ENCODE results near the gene MDC1.
"Not testable (repeated sequence)": the region's sequence is repeated elsewhere in the genome, so short reads cannot be mapped to it uniquely, and the experiment has no call there.

MDC1 gene

DNA sequence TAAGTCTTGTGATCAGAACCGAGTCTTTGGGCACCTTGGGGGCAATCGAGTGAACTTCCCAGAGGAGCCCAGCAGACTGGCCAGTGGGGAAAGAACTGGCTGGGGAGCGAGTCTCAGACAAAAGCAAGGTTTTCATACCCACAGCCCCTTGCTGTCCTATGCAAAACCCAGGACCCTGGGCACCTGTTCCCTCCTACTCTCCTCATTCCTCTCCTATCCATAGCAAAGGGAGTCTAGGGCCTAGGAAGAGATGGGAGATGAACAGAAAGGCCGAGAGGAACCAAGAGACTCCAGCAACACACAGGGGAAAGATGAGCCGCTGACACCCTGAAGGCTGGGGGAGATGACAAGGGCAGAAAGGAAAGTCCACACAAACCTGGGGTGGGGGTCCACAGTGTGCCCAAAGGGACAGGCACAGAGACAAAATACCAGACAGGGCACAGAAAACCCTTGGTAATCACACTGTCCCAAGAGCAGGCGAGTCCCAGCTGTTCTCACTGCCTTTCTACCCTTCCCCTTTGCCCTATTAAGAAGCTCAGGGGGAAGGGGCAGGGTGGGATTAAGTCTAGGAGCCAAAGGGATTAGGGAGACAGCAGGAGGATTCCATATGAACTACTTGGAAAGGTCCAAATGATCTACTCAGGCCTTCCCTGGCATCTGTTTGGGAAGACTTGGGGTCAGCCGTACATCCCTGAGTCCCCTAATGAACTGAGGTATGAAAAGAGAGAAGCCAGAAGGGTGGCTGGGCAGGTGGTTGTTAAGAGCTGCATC is 37.1 kb downstream of the MDC1 start:
- DNase-seq (ENCODE audit: low spot score): no peak

DNA sequence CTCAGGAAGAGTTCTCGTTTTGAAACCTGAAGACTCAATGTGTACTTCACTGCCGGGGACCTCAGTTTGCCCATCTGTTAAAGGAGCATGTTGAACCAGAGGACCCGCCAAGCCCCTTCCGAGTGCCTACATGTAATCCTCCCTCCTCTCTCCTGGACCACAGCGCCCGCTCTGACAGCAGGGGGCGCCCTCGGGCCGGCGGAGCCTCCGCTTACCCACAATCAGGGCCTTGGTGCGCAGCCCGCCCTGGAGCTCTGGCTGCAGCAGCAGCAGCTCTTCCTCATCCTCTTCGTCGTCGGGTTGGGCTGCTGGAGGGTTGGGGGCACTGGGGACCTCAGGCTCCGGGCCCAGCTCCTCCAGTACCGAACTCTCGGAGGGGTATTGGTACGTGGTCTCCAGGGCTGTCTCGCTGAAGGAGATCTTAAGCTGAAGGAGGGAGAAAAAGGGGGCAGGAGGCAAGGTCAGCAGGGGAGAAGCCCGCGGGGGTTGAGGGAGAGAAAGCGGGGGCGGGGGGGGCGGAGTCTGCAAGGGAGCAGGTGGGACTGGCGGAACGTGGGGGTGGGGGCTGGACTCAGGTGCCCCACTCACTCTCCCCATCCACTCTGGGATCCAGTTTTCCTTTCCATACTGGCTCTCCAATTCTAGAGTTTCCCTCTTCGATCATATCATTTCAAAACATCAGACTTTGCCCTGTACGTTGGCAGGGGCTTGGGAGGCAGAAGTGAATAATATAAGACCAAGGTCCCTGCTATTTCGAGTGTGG is 37.9 kb downstream of the MDC1 start:
- DNase-seq (ENCODE audit: low spot score): peak; percentile 78

DNA sequence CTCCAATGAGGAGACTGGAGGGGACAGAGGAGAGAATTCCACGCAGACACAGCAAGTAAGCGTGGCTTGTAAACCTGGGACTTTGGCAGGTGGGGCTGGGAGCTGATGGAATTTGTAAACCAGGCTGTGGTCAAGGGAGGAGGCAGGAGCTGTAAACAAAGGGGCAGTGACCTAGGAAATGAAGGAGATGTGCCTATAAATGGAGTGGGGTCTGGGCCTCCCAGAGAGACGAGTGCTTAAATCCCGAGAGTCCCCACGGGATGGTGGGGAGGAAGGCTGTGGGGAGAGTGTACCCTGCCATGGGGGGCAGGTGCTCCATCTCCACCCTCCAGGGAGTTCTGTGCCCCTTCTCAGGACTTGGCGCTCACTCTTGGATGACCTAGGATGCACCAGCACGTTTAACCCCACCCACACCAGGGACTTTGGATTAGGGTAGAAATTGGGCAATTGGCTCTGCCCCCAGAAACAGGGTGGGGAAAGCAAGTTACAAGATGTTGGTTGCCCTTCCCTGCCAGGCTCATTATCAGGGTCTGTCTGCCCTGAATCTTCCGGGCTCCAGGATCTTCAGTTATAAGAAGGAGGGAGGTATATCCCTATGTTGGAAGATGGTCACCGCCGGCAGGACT is 40.3 kb downstream of the MDC1 start:
- DNase-seq (ENCODE audit: low spot score): no peak

DNA sequence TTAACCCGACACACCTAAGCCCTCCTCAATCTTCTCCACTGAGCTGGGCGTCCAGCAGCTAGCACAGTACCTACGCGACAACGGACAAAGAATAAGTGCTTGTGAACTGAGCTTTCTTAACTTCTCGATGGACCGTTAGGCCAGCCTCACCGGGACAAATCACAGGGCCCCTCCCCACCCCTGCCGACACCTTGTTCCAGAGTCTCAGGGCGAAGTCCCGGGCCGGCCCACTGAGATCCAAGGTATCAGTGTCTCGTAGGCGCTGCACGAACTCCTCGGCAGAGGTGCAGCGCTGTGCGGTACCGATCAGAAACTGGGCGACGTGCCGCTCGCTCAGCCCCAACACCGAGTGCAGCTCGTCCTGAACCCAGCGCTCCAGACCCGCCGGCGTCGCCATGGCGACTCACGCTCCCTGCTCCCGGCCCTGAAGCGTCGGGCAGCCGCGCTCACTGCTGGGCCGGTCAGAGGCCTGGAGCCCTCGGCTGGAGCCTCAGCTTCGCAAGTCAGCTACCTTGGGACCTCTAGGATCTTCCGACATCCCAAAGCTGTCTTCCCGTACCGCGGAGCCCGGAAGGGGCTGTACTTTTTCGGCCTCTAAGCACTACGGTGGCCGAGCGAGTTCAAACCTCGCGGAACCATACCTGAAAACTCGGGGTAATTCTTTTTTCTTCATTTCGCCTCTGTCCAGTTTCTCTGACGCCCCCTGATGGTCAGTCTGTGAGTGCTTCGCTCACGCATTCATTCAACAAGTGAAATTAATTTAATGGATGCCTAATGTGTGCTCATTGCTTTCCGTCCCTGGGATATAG is 44.4 kb downstream of the MDC1 start, which contains the start of gene DHX16:
Gene DHX16 (minus strand): TSS at position 562 of the 809 bp plus-strand sequence. CDS start 165 bp downstream, at position 397.
- peak; percentile 95 for DNase-seq (ENCODE audit: low spot score)

DNA sequence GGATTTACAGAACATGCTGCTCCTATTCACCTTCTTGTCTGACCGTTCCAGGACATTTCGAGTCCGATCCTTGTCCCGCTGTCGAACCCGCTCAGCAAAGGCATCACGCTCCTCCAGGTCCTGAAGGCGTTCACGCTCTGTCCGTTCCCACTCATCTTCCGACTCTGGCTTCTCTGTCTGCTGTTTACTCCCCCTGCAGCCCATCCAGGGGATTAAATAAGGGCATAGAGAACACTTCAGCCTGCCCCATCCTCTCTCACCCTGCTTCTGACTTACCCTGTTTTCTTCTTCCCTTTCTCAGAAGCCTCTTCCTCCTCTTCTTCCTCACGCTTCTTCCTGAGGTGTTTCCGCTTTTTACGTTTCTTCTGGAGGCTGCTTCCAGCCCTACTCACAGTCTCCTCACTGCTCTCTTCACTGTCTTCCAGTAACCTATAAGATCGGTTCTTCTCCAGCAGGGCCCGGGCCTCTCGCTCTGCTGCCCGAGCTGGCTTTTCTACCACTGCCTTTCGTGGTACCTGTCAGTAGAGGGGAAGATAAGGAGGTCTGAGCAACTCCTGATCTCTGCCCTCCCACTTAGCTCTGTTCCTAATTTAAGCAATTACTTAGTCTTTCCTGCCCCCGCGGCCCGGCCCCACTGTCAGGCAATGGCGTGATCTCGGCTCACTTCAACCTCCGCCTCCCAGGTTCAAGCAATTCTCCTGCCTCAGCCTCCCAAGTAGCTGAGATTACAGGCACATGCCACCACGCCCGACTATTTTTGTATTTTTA is 46.1 kb downstream of the MDC1 start:
- DNase-seq (ENCODE audit: low spot score): no peak

DNA sequence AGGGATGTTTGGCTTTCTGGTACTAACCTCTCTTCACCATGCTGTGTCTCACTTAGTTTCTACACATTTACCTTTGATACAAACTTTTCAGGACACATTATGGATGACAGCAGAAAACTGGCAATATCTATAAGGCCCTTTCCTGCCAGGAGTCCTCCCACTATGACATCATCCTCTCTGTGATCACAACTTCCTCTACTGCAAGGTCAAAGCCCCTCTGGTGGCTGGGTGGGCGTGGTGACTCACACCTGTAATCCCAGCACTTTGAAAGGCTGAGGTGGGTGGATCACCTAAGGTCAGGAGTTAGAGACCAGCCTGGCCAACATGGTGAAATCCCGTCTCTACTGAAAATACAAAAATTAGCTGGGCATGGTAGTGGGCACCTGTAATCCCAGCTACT is 50.8 kb downstream of the MDC1 start:
- not testable (repeated sequence) for DNase-seq (ENCODE audit: low spot score)

DNA sequence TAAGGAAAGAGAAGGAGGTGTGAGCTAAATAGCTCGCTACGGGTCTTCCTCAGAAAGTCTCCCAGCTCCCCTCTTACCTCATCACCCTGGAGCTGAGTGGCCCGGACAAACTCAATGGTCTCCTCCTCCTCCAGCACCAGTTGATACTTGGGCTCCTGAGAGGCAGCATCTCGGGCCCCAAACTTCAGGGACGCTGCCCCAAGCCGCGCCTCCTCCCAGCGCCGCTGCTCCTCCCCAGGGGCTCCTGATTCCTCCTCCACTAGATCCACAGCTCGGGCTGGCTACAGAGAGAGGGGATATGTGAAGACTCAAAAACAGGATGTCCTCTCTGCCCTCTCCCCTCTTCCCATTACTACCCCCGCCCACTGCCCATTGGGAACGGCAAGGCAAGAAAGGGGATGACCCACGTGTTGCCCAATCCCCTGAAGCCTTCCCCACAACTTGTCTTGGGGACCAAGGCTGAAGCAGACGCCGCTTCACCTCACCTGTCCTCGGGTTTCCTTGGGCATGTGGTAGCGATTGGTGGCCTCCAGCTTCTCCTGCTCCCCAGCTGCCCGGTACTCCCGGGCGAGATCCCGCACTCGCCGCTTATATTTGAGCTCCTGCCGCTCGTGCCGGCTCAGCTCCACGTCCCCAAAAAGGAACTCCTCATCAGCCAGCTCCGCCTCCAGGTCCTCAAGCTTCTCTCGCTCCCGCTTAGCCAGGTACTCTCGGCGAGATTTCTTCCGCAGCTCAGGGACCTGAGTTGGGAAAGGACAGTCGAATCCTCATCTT is 51.9 kb downstream of the MDC1 start:
- no peak for DNase-seq (ENCODE audit: low spot score)

DNA sequence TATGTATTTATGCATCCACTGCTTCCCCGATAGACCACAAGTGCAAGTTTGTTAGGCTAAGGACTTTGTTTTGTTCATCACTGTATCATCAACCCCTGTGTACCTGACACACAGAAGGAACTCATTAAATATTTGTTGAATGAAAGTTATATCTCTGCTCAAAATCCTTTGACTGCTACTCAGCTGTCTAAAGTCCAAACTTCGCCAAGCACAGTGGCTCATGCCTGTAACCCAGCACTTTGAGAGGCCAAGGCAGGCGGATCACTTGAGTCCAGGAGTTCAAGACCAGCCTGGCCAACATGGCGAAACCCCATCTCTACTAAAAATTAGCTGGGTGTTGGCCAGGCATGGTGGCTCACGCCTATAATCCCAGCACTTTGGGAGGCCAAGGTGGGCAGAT is 59.2 kb downstream of the MDC1 start:
- DNase-seq (ENCODE audit: low spot score): not testable (repeated sequence)

DNA sequence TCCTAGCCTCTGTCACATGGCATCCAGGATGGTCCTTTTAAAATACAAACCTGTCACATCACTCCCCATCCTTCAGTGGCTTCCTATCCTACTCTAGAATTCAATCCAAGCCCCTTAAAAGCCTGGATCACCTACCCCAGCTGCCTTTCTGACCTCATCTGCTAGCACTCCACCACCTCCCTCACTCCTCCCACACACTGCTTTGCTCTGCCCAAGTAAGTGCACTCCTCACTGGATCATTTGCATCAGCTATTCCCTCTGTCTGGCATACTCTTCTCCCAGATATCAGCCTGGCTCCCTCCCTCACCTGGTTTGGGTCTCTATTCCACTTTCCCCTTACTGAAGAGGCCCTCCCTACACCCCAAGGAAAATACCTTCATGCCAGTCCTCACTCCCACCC is 59.6 kb downstream of the MDC1 start:
- no peak for DNase-seq (ENCODE audit: low spot score)

DNA sequence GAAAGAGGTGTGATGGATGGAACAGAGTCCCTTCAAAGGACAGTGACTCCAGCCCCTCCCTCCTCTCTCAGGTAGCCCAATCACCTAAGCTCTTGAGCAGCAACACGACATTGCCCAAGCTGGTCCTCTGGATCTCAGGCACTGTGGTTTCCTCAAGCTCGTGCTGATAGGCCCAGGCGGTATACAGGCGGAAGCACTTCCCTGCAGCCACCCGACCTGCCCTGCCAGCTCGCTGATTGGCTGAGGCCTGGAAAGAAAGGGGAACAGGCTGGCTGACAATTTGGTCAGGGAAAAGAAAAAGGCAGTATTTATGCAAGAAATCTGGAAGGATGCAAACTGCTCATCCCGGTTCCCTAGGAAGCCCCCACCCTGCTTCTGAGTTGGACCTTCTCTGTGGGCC is 60.6 kb downstream of the MDC1 start:
- DNase-seq (ENCODE audit: low spot score): no peak

DNA sequence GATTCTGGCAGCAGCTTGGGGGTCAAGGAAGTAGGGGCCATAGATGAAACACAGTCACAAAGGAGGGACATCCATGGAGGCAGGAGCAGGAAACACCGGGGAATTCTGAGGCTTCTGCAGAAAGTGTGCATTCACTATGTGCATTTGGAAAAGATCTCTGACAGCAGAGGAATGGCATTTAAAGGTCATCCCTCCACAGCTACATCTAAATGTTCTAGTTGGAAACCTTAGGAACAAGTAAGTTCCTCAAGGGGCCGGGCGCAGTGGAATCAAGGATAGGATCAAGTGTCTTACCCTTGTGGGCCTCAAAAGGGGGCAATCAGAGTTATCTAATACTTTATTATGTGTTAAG is 61.4 kb downstream of the MDC1 start:
- DNase-seq (ENCODE audit: low spot score): no peak

DNA sequence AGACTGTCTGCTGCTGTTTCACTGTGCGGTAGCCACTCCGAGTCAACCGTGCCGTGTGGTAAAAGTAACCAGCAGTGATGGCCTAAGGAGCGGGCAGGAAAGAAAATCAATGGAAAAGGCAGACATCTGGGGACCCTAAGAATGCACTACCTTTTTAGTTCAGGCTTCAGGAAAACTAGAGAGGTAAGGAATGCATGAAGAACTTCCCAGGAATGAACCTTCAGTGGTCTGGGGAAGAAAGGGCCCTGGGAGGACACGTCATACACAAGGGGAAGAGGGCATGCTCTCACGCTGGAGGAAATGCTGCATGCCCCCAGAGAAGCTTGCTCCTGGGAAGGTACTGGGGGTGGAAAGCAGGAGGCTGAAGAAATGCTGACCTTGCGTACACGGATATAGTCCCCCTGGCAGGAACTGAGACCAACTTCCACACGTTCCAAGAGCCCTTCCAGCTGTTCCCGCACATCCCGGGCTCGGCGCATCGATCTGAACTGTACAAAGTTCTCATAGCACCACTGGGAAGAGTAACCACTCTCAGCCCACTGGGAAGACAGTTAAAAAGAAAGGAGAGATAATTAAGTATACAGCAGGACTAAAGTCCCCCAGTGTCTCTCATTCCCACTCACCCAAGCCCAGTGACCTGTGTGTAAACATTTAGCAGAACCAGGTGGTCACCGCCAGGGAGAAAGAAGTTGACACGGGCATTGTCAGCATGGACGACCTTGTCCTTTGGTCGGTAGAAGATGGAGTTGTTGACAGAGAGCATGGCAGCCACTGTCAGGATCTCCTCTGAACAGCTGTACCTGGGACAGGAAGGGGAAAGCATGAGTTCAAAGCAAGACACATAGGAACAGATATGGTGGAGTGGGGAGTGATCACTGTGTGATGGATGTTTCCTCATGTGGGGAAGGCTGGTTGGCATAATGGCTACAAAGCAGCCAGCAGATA is 62.0 kb downstream of the MDC1 start:
- DNase-seq (ENCODE audit: low spot score): no peak

DNA sequence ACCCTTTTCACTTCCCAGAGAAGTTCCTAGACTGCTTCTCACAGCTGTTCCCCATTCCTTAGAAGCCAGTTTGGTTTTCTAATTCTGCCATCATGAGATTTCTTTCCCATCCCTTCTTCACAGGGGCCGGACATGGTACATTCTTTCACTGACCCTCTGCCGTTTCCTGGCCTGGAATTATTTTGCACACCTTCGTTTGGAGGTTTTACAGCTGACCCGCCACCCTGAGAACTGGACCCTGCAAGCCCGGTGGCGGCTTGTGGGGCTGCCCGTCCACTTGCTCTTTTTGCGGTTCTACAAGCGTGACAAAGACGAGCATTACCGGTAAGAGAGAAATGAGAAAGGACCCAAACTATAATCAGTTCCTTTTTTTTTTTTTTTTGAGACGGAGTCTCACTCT is 65.9 kb downstream of the MDC1 start:
- no peak for DNase-seq (ENCODE audit: low spot score)
